ENCODE measurements around the gene SLC2A13.
"Not testable (repeated sequence)": the region's sequence is repeated elsewhere in the genome, so short reads cannot be mapped to it uniquely, and the experiment has no call there.

The SLC2A13 gene

GRCh38 chr12:39873065-39873464, 232.8 kb downstream of the SLC2A13 start:
- no peak for DNase-seq (ENCODE audit: low read depth in 2 of 2, low spot score in 1 of 2)

- DNase-seq (ENCODE audit: low read depth in 2 of 2, low spot score in 1 of 2): no peak
Observed at GRCh38 chr12:39872425-39872824, 233.5 kb downstream of the SLC2A13 start.

DNA sequence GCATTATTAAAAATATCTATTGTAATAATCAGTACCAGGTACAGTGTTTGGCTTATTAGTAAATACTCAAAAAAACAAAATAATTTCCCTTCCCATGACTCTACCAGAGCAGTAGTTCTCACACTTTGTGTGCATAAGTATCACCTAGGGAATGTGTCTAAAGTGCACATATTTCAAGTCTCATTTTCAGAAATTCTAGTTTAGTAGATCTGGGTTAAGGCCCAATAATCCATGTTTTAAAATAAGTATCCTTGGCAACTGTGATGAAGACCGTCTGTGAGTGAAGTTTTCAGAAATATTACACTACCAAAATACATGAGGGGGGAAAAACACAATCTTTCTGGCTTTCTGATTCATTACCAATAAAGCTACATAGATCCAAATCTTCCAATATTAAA, 237.6 kb downstream of the SLC2A13 start:
- DNase-seq (ENCODE audit: low read depth in 2 of 2, low spot score in 1 of 2): no peak

DNA sequence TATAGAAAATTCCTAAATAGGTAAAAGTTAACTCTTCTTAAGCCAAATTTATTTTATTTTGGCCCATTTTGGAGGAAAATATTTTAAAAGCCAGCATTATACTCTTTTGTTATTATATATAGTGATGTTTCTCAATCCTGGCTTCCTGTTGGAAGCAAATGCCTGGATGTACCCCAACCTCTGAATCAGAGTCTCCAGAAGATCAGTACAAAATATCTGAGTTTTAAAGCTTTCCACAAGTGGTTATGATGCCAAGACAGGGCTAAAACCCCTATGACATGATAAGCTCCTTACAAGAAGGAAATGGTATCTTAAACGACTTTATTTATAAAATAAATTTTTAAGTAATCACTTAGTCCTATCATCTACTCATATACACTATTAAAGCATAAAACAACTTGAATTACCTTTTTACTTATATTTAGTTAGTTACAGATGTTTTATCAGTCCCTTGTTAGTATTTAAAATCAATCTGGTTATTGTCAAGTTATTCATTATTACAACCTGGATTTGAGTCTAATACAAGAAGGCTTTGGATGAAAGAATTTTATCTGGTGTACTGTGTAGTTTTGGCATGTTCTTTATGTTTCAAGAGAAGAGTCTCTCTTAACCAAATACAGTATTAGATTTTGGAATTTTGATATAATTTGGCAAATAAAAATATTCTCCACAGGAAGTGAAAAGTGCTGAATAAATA, 238.1 kb downstream of the SLC2A13 start:
- DNase-seq (ENCODE audit: low read depth in 2 of 2, low spot score in 1 of 2): no peak

DNA sequence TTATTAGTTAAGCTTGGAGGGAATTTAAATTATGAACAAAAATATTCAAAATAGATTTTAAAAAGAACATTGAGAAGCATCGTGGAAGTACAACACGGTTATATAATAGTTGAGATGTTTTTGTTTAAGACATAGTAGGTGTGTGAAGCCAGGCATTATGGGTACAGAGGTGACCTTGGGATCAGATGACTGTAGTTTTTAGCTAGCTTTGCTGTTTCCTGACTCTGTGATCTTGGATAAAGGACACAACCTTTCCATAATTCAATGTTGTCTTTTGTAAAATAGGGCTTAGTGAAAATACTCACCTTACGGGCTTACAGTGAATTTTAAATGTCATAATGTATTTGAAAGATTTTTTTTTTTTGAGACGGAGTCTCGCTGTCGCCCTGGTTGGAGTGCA, 239.7 kb downstream of the SLC2A13 start:
- DNase-seq (ENCODE audit: low read depth in 2 of 2, low spot score in 1 of 2): no peak

- no peak for DNase-seq (ENCODE audit: low read depth in 2 of 2, low spot score in 1 of 2)
Observed at GRCh38 chr12:39860695-39861094, 245.2 kb downstream of the SLC2A13 start.

DNA sequence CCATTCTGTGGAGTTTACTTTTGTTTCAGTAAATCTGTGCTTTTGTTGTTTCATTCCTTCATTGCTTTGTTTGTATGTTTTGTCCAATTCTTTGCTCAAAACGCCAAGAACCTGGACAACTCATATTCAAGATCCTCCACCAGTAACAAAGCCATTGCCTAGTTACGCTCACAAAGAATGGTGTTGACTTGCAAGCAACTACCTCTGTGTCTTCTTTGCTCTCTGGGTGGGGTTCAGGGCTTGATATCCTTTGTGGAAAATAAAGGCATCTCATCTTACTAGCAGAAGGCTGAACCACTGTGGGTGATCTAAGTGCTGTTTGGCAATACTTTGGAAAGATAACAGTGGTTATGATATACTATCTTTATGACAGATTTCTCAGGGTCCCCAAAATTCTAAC, 252.9 kb downstream of the SLC2A13 start:
- no peak for DNase-seq (ENCODE audit: low read depth in 2 of 2, low spot score in 1 of 2)

DNA sequence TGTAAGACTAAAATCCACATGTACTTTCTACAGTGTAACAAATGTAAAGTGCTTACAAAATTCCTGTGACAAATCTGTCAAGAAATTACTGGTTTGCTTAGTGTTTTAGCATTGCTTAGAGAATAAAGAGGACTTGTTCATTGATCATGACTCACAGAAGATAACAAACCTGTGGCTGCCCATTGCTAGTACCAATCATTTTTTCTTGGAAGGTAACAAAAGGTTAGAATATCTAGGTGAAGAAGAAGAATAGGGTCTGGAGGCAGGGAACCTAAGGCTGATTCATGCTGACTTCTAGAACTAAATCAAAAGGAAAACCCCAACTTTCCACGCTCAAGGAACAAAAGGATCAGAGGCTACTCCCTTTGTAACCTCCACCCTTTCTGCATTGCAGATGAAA, 253.5 kb downstream of the SLC2A13 start:
- DNase-seq (ENCODE audit: low read depth in 2 of 2, low spot score in 1 of 2): no peak

DNA sequence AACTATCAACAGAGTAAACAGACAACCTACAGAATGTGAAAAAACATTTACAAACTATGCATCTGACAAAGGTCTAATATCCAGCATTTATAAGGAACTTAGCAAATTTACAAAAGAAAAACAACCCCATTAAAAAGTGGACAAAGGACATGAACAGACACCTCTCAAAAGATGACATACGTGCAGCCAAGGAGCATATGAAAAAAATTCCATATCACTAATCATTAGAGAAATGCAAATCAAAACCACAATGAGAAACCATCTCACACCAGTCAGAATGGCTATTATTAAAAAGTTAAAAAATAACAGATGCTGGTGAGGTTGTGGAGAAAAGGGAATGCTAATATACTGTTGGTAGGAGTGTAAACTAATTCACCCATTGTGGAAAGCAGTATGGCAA, 257.7 kb downstream of the SLC2A13 start:
- DNase-seq (ENCODE audit: low read depth in 2 of 2, low spot score in 1 of 2): not testable (repeated sequence)

GRCh38 chr12:39846971-39847650, 258.8 kb downstream of the SLC2A13 start:
- no peak for DNase-seq (ENCODE audit: low read depth in 2 of 2, low spot score in 1 of 2)

GRCh38 chr12:39846304-39846703, 259.6 kb downstream of the SLC2A13 start:
- no peak for DNase-seq (ENCODE audit: low read depth in 2 of 2, low spot score in 1 of 2)

- DNase-seq (ENCODE audit: low read depth in 2 of 2, low spot score in 1 of 2): no peak
Observed at GRCh38 chr12:39840422-39840821, 265.5 kb downstream of the SLC2A13 start.

DNA sequence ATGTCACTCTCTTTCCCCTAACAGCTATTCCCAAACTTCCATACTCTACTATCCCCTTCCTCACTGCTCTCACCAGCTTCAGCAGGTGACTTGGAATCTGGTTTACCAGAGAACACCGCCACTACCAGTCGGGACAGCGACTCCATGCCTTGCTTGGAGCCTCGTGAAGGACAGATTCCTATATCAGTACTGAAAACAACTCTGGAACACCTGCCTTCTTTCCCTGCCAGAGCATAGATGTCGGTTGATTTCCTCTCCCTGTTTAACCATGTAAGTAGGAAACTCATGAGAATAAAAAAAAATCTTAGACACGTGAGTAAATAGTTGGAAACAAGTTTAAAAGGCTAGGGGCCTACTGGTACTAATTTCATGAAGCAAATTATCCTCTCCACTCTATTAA, 266.8 kb downstream of the SLC2A13 start:
- no peak for DNase-seq (ENCODE audit: low read depth in 2 of 2, low spot score in 1 of 2)

DNA sequence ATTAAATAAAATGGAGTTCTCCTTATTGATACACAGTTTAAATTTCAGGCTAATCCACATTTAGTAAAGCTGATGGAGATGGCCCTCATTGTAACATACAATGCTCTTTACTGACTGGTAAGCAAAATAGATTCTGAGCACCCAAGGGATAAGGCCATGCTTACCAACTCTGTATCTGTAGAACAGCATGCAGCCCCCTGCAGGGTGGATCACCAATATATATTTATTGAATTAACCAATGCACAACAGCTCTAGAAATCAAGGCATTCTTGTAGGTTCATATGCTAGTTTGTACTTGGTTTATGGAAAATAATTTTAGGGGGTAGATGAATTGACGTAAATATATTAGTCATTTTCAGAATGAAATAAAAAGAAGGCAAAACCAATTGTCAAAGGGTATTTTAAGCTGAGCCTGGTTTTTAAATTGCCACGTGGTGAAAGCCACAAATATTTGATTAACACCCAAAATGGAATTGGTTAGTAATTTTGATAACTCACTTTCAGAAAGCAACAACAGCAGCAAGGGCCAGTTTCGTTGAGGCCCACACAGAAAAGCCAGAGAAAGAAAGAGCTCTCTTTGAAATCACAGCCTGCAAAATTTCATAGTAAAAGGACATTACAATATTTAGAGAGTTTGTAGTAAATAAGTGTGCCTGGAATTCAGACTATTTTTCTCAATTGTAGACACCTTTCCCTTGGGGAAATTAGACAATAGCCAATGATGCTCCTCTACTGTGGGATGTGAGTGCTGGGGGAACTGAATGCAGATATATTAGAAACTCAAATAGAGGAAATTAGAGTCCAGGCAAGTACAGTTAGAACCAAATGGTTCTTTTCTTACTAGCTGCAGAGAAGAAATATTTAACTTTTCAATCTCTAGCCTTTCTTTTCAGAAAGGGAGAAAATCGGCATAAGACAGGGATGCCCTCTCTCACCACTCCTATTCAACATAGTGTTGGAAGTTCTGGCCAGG, 270.1 kb downstream of the SLC2A13 start:
- DNase-seq (ENCODE audit: low read depth in 2 of 2, low spot score in 1 of 2): no peak

GRCh38 chr12:39831587-39832315, 274.1 kb downstream of the SLC2A13 start:
- no peak for DNase-seq (ENCODE audit: low read depth in 2 of 2, low spot score in 1 of 2)

DNA sequence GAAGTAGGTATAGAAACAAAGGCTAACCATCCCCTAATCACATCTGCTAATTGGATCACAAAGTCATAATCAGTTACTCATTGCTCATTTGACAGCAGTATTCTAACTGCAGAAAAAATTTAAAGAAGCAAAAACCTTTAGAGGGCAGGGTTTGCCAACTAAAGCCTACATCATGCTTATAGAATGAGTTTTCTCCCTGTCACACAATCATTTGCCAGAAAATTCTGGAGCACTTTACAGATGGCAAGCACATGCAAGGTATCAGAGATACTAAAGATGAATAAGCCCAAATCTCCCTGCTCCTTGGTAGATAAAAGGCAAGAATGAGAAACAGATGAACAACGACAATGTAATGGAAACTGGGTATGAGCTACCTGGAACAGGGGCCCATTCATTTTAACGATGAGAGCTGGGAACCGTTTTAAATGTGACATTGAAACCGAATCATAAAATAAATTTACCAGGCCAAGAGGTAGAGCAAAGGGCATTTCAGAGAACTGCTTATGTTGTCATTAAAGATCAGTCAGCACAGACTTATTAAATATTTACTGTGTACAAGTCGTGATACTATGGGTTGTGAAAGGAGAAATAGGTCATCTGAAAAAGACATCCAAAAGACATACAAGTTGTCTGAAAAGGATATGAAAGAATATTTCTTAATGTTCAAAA, 274.9 kb downstream of the SLC2A13 start:
- DNase-seq (ENCODE audit: low read depth in 2 of 2, low spot score in 1 of 2): no peak

DNA sequence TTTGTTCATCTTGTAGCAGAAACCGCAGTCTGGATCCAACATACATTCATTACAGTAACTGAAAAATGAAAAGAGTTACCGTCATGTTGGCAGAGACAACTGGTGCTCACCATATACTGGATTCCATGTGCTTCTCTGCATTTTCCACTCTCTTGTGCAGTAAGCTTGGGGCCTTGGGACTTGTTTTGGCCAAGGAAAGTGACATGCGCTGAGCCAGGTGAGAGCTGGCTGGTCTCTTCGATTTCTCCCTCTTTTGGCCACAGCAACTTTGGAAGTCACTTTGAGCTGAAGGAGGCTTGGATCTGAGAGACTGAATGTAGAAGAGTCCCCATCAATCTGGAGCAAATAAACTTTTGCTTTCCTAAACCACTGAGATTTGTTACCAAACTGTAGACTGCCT, 275.7 kb downstream of the SLC2A13 start:
- DNase-seq (ENCODE audit: low read depth in 2 of 2, low spot score in 1 of 2): no peak

DNA sequence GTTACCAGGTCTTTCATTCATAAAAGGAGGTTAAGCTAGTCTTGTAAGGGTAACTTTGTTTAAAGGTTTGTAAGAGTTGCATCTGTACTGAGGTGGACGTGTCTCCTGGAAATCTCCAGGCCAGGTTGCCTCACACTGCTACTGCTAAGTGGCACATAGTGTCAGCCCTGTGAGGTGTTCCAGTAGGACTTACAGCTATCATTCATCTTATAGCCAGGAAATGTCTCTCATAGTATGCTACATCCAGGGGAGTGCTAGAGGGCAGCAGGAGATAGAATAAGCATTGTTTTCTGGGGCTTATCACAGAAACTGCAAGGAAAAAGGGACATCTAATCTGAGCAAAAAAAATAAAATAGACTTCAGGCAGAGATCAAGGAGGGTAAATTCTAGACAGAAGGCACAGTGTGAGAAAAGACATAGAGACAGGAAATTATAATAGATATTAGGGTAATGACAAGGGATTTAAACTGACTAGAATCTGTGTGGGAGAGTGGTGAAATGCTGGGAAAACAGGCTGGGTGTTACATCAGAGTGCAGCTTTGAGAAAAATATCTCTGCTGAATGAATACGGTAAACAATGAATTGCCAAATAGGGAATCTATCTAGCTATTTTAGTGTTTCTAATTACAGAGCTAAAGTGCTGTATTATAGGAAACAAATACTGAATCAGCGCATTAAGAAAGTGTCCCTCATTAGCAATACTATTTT, 281.2 kb downstream of the SLC2A13 start:
- DNase-seq (ENCODE audit: low read depth in 2 of 2, low spot score in 1 of 2): no peak

DNA sequence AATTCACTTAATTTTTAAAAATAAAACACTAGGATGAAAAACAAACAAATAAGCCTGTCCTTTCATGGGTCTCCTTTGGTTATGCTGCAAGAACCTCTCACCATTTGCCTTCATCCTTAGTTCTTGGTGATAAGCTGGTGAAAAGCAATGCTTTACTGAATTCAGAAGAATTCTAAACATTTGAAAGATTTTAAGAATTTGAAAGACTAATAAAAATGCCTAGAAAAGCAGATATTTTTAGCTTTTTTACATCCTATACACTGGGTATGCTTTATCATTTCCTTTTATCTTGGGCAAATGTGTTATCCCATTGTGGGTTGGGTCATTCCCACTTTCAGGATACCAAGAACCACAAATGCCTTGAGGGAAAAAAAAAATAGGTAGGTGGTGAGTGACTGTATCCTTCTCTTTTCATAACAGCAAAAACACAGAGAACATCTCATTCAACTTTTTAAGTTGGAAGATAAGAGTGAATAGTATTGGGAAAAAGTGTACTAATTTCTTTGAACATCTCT, 289.2 kb downstream of the SLC2A13 start:
- no peak for DNase-seq (ENCODE audit: low read depth in 2 of 2, low spot score in 1 of 2)

- no peak for DNase-seq (ENCODE audit: low read depth in 2 of 2, low spot score in 1 of 2)
Observed at GRCh38 chr12:39815746-39816145, 290.1 kb downstream of the SLC2A13 start.
